Activated T-helper 1 cell treated with Interleukin-2 at 50 U/mL for 16 hours (primary cell): ENCODE data around the gene MGAT5B.

Experiments
- DNase-seq: peaks from one replicate; pipeline ENCODE4 v3.0.0-alpha.2; 2020; ENCODE audit warnings: low read depth

The MGAT5B gene

DNA sequence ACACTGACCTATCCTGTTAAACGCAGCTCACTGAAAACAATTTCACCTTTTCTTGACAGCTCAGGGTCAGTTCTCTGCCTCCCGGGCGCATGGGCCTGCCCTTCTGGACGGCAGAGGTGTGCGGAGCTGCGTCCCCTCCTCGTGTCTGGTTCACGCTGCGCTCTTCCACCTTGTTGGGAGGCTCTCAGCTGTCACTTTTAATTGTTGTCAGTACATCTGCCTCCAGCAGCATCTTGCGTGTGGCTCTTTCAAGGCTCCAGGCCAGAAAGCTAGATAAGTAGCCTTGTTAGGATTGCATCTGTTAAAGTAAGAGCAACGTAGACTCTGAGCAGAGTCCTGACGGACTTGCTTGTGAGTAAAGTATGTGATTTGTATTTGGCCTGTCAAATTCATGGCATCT, 59.4 kb downstream of the MGAT5B start:
- DNase-seq = no peak

DNA sequence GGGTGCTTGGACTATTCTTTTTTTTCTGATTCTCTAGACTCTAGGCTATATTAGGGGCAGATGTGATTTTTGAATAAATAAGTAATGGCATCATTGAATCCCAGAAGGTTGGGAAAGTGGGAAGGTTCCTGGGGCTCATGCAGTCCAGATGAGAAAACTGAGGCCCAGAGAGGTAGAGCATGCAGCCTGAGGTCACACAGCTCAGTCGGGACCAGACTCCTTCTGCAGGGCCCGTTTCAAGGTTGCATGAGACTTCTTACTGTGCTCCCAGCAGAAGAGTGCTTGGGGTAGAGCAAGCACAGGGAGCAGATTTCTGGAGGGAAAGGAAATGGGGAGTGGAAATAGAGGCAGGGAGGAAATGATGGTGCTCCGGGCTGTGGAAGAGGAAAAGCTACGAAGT, 59.8 kb downstream of the MGAT5B start:
- no peak for DNase-seq

DNA sequence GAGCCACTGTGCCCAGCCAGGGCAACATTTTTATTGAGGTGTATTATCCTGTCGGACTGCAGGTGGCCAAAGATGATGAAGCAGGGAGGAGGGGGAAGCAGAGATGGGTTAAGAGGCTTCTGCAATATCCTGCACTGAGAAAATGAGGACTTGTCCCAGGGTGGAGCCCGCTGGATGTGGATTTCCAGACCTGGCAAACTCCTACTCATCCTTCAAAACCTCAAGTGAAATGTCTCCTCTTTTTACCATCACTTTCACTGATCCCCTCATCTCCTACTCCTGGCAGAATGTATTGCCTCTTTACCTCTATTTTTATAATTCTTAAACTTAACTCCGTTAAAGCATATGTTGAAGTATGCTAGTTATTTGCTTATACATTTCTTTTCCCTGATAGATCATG, 60.9 kb downstream of the MGAT5B start:
- no peak for DNase-seq

DNA sequence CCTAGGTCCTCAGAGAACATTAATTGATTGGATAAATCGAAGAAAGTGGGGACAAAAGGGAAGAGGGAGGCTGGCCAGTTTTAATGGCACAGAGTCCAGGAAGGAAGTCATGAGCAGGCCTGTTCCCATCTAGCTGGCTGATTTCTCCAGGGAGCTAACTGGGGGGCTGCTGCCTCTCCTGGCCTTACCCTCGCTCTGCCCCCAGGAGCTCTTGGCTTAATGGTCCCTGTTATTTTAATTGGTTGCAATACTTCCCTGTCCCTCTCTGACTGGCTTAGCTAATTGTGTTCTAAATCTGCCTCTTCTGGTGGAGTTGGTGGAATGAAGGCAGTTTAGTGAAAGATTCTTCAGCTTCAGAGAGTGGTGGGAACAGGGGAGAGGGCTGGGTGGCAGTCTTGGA, 61.4 kb downstream of the MGAT5B start:
- no peak for DNase-seq

DNA sequence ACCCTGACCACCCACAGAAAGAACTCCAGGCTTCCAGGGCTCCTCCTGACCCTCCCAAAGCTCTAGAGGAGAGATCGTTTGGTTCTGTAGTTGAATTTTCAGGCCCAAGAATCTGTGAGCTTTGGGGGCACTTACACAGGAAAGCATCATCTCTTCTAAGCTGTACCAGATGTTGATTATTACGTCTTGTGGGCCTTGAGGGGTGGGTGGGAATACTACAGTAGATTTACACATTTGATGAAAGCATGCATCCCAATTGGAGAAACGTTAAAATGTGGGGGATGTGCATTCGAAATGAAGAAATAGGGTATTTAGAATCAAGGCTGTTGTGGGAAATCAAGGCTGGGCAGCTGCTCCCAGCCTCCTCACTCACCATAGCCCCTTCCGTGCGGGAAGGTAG, 61.9 kb downstream of the MGAT5B start:
- DNase-seq = no peak

DNA sequence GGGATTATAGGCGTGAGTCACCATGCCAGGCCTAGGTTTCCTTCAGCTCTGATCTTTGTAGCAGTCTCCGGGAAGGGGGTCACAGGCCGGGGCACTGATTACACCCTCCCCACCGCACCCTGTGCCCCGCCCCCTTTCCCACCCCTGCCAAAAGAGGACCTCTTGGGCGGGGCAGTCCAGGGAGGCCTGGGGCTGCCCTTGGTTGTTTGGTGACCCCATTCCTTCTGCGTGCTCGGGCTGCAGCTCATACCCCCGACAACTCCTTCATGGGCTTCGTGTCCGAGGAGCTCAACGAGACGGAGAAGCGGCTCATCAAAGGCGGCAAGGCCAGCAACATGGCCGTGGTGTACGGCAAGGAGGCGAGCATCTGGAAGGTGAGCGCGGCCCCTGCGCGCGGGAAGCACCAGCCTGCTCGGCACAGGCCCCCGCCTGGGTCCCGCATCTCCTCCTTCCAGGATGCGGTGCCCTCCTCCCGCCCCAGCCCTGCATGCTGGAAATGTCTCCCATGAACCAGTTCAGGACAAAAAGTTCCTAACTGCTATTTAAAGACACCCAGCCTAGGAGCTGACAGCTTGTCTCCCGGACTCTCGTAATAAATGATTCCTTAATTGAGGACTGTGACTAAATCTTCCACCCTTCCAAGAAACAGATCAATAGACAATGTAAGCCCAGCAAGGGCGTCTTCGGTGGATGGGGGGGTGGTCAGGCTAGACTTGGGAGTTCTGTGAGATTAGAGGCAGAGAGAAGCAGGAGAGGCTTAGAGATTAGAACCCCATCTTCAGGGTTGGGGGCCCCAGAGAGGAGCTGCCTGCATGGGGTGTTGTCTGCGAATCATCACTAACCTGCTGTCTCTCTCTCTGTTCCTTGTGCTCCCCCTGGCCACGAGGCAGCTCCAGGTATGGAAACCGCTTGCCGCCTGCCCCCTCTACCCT, 64.5 kb downstream of the MGAT5B start:
- no peak for DNase-seq

DNA sequence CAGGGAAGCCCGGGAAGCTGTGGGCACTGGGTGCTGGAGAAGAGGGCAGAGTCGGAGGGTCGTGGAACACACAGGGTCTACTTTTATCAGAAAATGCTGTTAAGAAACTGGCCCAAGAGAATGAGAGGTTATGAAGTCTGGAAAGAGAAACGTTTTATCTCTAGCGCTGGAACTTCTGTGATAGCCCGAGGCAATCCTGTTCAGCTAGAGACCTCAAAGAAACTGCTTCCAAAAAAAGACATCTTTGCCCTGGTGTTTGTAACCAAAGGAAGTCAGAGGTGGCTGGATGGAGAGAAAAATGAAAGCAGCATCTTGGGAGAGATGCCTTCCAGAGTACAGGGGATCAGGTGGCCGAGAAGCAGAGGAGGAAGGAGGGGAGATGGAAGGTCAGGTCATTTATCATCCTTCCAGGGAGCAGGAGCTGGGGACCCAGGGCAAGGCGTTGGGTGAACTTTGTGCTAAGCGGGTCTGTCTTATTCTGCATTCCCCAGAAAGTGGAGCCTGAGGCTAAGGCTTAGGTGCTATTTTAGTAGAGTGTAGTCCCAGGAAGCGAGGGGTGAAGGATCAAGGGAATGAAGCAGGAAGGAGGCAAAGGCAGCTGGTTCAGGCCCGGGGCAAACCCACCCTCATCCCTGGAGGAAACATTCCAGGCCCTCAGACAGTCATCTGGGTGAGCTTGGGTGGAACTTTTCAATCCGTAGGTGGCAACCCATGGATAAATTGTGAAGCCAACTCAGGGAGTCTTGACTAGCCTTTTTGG, 66.5 kb downstream of the MGAT5B start:
- DNase-seq = no peak

DNA sequence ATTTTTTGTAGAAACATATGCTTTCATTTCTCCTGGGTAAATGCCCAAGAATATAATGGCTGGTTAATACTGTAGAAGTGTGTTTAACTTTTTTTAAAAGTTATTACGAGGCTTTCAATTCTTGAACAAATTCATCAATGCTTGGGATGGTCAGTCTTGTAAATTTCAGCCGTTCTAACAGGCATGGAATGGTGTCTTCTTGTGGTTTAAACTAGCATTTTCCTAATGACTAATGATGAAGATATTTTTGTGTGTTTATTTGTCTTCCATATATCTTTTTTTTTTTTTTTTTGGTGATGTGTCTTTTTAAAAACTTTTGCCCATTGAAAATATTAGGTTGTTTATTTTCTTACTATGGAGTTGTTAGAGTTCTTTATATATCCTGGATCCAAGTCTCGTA, 67.1 kb downstream of the MGAT5B start:
- DNase-seq = no peak

DNA sequence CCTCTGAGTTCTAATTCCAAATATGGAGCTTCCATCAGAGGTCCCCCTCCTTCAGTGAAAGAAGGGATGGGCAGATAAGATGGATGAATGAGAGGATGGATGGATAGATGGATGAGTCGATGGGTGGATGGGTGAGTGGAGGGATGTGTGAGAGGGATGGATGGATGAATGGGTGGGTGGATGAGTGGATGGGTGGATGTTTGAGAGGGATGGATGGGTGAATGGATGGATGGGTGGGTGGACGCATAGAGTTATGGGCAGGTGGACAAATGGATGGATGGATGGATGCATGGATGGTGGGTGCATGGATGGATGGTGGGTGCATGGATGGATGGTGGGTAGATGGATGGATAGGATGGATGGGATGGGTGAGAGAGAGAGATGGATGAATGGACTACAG, 69.0 kb downstream of the MGAT5B start:
- no peak for DNase-seq

DNA sequence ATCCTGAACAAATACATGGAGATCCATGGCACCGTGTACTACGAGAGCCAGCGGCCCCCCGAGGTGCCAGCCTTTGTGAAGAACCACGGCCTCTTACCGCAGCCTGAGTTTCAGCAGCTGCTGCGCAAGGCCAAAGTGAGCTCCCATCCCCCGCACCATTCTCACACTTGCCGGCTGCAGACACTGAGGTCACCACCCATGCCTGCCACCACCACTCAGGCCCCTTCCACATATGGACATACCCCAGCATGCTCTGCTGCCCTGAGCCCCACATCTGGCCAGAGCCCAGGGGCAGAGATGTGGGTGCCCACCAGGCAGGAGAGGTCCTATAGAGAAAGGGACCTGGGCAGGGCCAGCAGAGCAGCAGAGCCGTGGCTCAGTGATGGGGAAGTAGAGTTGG, 69.8 kb downstream of the MGAT5B start:
- DNase-seq = no peak

DNA sequence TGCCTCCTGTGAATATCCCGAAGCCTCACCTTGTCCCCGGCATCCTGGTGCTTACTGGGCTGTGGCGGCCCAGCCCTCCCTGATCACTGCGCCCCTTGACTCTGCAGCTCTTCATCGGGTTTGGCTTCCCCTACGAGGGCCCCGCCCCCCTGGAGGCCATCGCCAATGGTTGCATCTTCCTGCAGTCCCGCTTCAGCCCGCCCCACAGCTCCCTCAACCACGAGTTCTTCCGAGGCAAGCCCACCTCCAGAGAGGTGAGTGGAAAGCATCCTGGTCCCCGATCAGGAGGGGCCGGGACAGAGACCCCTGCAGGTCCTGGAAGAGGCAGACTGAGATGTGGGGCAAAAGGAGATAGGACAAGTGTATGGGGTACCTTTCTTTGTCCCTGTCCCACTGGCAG, 72.1 kb downstream of the MGAT5B start:
- no peak for DNase-seq

DNA sequence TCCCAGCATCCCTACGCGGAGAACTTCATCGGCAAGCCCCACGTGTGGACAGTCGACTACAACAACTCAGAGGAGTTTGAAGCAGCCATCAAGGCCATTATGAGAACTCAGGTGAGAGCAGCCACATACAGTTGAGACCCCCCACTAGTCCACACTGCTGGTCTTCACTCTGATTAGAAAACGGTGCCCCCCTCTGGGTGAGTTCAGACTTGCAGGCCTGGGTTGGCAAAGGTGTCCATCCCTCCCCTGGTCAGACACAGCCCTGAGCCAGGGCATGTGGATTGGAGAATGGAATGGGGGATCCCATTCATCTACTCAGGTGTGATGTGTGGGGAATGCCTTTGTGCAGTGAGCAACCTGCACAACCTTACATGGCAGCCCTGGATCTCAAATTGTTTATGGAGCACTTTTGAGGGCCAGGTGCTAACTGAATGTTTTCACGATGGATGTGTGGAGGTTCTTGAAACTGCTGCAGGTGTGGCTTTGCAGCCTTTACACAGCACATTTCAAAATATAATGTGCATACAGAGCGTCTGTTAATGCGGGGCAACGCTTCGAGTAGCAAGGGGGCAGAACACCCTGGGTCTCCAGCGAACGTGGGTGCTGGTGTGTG, 72.6 kb downstream of the MGAT5B start:
- DNase-seq = no peak

DNA sequence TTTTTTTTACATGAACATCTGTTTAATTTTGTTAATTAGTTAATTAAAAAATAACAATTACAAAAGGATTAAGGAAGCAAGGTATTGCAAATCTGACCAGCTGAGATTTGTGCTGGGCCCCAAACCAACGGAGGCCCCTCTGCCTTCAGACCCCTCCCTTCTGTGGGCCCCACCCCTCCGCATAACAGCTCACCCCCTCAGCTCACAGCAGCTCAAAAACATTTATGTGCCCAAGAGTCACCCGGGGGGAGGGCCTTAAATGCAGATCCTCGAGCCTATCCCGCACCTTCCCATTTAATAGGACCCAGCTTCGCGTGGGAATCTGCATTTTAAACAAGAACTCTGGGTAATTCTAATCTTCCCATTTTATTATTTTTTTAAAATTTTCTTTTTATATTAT, 75.0 kb downstream of the MGAT5B start:
- DNase-seq = no peak

DNA sequence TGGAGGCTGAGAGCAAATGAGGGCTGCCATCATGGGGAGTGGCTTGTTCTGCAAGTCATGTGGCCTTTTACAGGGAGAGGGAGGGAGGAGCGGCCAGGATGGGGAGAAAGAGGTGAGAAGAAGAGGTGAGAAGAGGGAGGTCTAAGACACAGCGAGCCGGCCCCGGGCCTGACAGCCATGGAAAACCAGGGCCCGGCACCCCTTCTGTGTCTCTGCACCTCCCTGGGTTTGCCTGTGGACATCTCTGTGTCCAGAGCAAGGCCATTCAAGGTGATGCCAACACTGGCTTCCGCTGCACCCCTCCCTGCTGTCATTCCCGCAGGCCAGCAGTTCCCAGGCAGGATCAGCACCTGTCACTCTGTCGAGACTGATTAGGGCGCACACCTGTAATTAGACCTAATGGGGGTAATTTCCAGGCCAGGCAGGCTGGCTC, 75.6 kb downstream of the MGAT5B start:
- no peak for DNase-seq

DNA sequence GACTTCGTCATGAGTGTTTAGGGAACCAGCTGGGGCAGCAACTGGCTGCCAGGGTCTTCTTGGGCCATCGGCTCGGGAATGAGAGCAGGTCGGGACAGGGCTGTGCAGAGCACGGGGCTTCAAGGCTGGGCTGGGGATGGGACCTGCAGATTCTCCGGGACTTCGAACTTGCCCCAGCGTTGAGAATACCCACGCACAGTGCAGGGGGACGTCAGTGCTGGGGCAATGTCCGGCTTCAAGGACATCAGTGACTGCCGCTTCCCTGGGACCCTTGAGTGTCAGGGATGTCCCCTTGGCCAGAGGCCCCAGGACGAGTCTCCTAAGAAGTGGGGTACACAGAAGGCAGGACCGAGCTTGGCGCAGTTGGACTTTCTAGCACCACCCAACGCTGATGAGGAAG, 76.3 kb downstream of the MGAT5B start:
- no peak for DNase-seq

DNA sequence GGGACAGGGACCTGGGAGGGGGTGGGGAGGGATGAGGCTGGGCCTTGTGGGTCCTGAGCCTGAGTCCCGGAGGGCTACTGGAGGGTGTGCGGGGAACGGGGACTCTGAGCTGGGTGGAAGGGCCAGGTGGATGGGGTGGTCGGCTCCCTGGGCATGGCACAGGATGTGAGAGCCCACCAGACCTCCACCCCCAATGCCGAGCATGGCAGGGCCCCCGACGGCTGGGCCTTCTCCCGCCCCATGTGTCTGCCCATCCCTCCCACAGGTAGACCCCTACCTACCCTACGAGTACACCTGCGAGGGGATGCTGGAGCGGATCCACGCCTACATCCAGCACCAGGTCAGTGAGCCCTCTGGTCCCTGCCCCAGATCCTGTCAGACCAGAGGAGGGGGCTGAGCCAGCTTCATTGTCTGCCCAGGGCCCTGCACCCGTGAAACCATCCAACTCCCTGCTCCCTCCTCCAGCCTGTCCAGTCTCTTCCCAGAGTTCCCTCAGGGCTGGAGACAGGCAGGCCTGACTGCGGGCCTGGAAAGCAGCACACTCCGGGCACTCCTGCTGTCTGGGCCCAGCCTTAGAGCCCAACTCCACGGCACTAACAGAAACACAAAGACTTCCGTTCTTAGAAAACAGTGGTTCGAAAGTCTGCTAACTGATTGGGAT, 78.0 kb downstream of the MGAT5B start:
- DNase-seq = no peak

DNA sequence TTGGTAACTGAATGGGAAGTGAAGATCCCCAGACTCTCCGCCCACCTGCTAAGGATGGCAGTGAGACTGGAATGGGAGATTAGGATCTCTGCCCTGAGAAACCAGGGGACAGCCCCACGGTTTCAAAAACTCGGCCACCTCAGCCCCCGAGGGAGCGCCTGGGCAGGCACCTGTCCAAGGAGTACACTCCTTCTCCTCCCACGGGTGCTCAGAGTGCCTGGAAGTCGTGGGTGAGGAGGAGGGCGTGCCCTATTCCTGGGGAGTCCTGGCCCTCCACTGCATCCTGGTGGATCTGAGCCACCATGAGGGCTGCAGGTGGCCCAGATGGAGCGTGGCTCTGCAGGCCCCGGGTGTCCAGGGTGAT, 78.5 kb downstream of the MGAT5B start:
- DNase-seq = no peak

DNA sequence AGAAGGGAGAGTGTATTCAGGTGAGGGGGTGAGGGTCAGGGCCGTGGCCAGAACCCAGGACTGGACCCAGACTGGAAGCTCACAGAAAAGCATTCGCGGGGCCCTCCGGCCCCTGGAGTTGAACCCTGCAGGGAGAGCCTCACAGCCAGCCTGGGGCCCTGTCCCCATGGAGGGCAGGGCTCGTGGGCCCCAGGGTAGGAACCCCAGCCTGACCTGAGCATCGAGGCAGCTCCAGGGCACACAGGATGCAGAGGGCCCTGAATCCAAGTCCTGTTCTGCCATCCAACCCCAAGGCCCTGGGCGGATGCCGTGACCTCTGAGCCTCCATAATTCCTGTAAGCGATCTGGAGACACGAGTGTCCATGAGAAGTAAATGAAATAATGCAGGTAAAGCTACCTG, 79.1 kb downstream of the MGAT5B start:
- DNase-seq = no peak

DNA sequence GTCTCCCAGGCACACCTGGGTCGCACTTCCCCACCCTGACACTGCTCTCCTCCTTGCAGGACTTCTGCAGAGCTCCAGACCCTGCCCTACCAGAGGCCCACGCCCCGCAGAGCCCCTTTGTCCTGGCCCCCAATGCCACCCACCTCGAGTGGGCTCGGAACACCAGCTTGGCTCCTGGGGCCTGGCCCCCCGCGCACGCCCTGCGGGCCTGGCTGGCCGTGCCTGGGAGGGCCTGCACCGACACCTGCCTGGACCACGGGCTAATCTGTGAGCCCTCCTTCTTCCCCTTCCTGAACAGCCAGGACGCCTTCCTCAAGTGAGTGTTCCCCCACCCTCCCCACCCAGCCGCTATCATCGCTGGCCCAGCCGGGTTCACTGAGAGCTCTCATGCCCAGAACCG, 79.6 kb downstream of the MGAT5B start:
- no peak for DNase-seq

DNA sequence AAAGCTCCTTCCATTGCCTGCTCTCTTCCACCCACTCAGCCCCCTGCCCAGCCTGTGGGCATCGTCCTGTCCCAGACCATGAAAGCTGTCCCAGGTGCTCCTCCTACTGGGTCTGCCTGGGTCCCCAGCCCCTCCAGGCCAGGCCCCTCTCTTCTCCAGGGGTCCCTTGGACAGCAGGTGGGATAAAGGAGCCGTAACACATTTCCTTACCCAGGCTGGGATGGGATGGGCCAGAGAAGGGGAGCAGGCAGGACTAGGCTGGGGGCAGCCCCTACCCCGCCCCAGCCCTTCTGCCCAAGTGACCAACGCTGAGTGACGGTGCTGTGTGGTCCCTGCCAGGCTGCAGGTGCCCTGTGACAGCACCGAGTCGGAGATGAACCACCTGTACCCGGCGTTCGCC, 80.1 kb downstream of the MGAT5B start:
- no peak for DNase-seq

DNA sequence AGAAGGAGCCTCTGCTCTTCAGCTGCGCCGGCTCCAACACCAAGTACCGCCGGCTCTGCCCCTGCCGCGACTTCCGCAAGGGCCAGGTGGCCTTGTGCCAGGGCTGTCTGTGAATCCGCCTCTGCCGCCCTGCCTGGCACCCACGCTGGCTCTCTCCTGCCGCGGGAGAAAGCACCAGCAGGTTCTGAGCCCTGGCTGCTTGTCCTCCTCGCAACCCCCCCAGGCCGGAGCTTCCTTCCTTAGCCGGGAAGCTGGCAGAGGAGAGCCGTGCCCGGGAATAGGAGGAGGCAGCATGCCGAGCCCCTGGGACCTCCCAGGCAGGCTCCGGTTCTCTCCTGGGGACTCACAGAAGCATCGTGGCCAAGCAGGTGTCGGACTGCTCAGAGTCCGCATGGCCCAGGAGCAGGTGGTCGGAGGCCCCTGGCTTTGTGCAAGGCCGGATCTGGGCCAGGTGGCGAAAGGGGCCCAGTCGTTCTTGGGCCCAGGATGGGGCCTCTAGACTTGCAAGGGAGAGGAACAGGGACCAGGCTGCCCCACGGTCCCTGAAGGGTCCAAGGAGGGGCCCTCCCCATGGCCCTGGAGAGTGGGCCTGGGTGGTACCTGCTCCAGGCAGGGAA, 80.6 kb downstream of the MGAT5B start:
- DNase-seq = no peak
